HL-60 (cell line): Measurements from ENCODE around the gene LRP1-AS.

ENCODE experiments used
- DNase-seq, 2 experiments: peaks; one replicate each; pipeline ENCODE4 v3.0.0-alpha.2; 2010 to 2020; ENCODE audit warnings: low read depth in 1 of 2, low spot score in 1 of 2
- H3K27ac ChIP-seq: fragments of 250-450 bp; sonication (Bioruptor Pico); replicated peaks from 2 replicates; pipeline ENCODE4 v1.5.1; 2020; ENCODE audit warnings: mild to moderate bottlenecking, moderate library complexity
- H3K27me3 ChIP-seq: fragments of 250-450 bp; sonication (Bioruptor Pico); 2 replicates; pipeline ENCODE4 v1.5.1; 2021; ENCODE audit warnings: mild to moderate bottlenecking, moderate library complexity; ENCODE audit not compliant: insufficient read depth, poor library complexity, severe bottlenecking
- H3K4me3 ChIP-seq: replicated peaks from 2 replicates; pipeline ENCODE4 v1.5.1; 2011; ENCODE audit warnings: mild to moderate bottlenecking, control low read depth, low read length; ENCODE audit not compliant: insufficient read depth
- GABPA ChIP-seq: IDR thresholded peaks from 2 replicates; pipeline ENCODE4 v1.6.1; 2012; ENCODE audit warnings: low read depth
- POLR2AphosphoS5 ChIP-seq: IDR thresholded peaks from 2 replicates; pipeline ENCODE4 v1.6.1; 2012; ENCODE audit warnings: low read depth
- SPI1 ChIP-seq: IDR thresholded peaks from 2 replicates; pipeline ENCODE4 v1.6.1; 2012; ENCODE audit warnings: low read depth, mild to moderate bottlenecking, borderline replicate concordance
- TF ChIP-seq, protein P1 (sequence below): IDR thresholded peaks from 2 replicates; pipeline ENCODE4 v1.6.1; 2012; ENCODE audit warnings: low read depth; ENCODE audit not compliant: insufficient replicate concordance
- TF ChIP-seq, protein P2 (sequence below): IDR thresholded peaks from one replicate; pipeline ENCODE4 v1.5.1; 2011; ENCODE audit warnings: low read length, control low read depth, inconsistent platforms; ENCODE audit not compliant: insufficient read depth

The LRP1-AS gene

GRCh38 chr12:57141249-57141648, 6.2 kb downstream of the LRP1-AS start:
- Histone ChIP-seq H3K27me3 (no peaks in the 10 kb centered on the region), H3K4me3 (no peak overlapping the region), H3K27ac (no peak overlapping the region)
- DNase-seq = no peak
- TF ChIP-seq, protein P1, sequence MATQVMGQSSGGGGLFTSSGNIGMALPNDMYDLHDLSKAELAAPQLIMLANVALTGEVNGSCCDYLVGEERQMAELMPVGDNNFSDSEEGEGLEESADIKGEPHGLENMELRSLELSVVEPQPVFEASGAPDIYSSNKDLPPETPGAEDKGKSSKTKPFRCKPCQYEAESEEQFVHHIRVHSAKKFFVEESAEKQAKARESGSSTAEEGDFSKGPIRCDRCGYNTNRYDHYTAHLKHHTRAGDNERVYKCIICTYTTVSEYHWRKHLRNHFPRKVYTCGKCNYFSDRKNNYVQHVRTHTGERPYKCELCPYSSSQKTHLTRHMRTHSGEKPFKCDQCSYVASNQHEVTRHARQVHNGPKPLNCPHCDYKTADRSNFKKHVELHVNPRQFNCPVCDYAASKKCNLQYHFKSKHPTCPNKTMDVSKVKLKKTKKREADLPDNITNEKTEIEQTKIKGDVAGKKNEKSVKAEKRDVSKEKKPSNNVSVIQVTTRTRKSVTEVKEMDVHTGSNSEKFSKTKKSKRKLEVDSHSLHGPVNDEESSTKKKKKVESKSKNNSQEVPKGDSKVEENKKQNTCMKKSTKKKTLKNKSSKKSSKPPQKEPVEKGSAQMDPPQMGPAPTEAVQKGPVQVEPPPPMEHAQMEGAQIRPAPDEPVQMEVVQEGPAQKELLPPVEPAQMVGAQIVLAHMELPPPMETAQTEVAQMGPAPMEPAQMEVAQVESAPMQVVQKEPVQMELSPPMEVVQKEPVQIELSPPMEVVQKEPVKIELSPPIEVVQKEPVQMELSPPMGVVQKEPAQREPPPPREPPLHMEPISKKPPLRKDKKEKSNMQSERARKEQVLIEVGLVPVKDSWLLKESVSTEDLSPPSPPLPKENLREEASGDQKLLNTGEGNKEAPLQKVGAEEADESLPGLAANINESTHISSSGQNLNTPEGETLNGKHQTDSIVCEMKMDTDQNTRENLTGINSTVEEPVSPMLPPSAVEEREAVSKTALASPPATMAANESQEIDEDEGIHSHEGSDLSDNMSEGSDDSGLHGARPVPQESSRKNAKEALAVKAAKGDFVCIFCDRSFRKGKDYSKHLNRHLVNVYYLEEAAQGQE = no peak
- TF ChIP-seq, protein P2, sequence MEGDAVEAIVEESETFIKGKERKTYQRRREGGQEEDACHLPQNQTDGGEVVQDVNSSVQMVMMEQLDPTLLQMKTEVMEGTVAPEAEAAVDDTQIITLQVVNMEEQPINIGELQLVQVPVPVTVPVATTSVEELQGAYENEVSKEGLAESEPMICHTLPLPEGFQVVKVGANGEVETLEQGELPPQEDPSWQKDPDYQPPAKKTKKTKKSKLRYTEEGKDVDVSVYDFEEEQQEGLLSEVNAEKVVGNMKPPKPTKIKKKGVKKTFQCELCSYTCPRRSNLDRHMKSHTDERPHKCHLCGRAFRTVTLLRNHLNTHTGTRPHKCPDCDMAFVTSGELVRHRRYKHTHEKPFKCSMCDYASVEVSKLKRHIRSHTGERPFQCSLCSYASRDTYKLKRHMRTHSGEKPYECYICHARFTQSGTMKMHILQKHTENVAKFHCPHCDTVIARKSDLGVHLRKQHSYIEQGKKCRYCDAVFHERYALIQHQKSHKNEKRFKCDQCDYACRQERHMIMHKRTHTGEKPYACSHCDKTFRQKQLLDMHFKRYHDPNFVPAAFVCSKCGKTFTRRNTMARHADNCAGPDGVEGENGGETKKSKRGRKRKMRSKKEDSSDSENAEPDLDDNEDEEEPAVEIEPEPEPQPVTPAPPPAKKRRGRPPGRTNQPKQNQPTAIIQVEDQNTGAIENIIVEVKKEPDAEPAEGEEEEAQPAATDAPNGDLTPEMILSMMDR = no peak
- no peak for TF ChIP-seq GABPA
- no peak for TF ChIP-seq SPI1
- TF ChIP-seq POLR2AphosphoS5 = no peak

GRCh38 chr12:57139796-57140649, 7.4 kb downstream of the LRP1-AS start:
- H3K27me3 ChIP-seq = no peaks in the 10 kb centered on the region
- DNase-seq = no peak
- no peak overlapping the region for H3K4me3 ChIP-seq
- no peak overlapping the region for H3K27ac ChIP-seq
- TF ChIP-seq GABPA = no peak
- TF ChIP-seq POLR2AphosphoS5 = no peak
- TF ChIP-seq, protein P2 = no peak
- no peak for TF ChIP-seq SPI1
- TF ChIP-seq, protein P1 = no peak

GRCh38 chr12:57138526-57139272, 8.7 kb downstream of the LRP1-AS start:
- no peak overlapping the region for H3K27ac ChIP-seq
- H3K4me3 ChIP-seq = no peak overlapping the region
- H3K27me3 ChIP-seq = no peaks in the 10 kb centered on the region
- DNase-seq = peak in 1 of 2 experiments; percentile 49
- TF ChIP-seq POLR2AphosphoS5 = no peak
- no peak for TF ChIP-seq GABPA
